ENCODE results near the gene ARIH2. TPM values are rescaled to one million over a fixed set of nuclear protein-coding genes. Genes with fewer than 3 reads are reported as not detected.

ARIH2 gene
- total RNA-seq, 3 donors from 2014 or later: 70.7 to 111 (median 100.0) TPM

- H3K4me3 ChIP-seq: no peak overlapping the region
- H3K4me1 ChIP-seq: no peaks in the 10 kb centered on the region
- H3K9me3 ChIP-seq: no peaks in the 10 kb centered on the region
- TF ChIP-seq POLR2A (IDR thresholded peaks at IDR 0.05) (no peak), POLR2AphosphoS5 (IDR thresholded peaks at IDR 0.05) (no peak)
- TF ChIP-seq, protein P1, sequence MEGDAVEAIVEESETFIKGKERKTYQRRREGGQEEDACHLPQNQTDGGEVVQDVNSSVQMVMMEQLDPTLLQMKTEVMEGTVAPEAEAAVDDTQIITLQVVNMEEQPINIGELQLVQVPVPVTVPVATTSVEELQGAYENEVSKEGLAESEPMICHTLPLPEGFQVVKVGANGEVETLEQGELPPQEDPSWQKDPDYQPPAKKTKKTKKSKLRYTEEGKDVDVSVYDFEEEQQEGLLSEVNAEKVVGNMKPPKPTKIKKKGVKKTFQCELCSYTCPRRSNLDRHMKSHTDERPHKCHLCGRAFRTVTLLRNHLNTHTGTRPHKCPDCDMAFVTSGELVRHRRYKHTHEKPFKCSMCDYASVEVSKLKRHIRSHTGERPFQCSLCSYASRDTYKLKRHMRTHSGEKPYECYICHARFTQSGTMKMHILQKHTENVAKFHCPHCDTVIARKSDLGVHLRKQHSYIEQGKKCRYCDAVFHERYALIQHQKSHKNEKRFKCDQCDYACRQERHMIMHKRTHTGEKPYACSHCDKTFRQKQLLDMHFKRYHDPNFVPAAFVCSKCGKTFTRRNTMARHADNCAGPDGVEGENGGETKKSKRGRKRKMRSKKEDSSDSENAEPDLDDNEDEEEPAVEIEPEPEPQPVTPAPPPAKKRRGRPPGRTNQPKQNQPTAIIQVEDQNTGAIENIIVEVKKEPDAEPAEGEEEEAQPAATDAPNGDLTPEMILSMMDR (IDR thresholded peaks at IDR 0.05): no peak
- no peaks in the 10 kb centered on the region for H3K27me3 ChIP-seq
- no peak overlapping the region for H3K27ac ChIP-seq
- no peak for DNase-seq (ENCODE audit: low spot score in 2 of 2)
- peaks cover 5% of the 10 kb centered on the region for H3K36me3 ChIP-seq
- intact Hi-C loops (cut with DNase I; ENCODE audit: low total_unique reads): no loop called here
Measured at GRCh38 chr3:48974076-48974864, 55.6 kb downstream of the ARIH2 start.

GRCh38 chr3:48979451-48979850 lies 60.8 kb downstream of the ARIH2 start:
- H3K9me3 ChIP-seq: no peaks in the 10 kb centered on the region
- H3K36me3 ChIP-seq: peaks cover 4% of the 10 kb centered on the region
- no peak for DNase-seq (ENCODE audit: low spot score in 2 of 2)
- H3K27me3 ChIP-seq: no peaks in the 10 kb centered on the region
- H3K4me1 ChIP-seq: no peaks in the 10 kb centered on the region
- no peak overlapping the region for H3K27ac ChIP-seq
- TF ChIP-seq POLR2AphosphoS5 (IDR thresholded peaks at IDR 0.05) (no peak), POLR2A (IDR thresholded peaks at IDR 0.05) (no peak)
- TF ChIP-seq, protein P1 (IDR thresholded peaks at IDR 0.05): no peak
- intact Hi-C loops (cut with DNase I; ENCODE audit: low total_unique reads): no loop called here
- no peak overlapping the region for H3K4me3 ChIP-seq

GRCh38 chr3:48980295-48980694 lies 61.7 kb downstream of the ARIH2 start:
- intact Hi-C loops (cut with DNase I; ENCODE audit: low total_unique reads): no loop called here
- Histone ChIP-seq H3K27me3 (no peaks in the 10 kb centered on the region), H3K4me1 (no peaks in the 10 kb centered on the region), H3K27ac (no peak overlapping the region), H3K36me3 (no peaks in the 10 kb centered on the region), H3K4me3 (no peak overlapping the region), H3K9me3 (no peaks in the 10 kb centered on the region)
- TF ChIP-seq, protein P1 (IDR thresholded peaks at IDR 0.05): no peak
- no peak for TF ChIP-seq POLR2A (IDR thresholded peaks at IDR 0.05)
- TF ChIP-seq POLR2AphosphoS5 (IDR thresholded peaks at IDR 0.05): no peak
- DNase-seq (ENCODE audit: low spot score in 2 of 2): no peak

GRCh38 chr3:48982016-48982415 lies 63.4 kb downstream of the ARIH2 start:
- Histone ChIP-seq H3K9me3 (no peaks in the 10 kb centered on the region), H3K27me3 (no peaks in the 10 kb centered on the region), H3K4me1 (no peaks in the 10 kb centered on the region), H3K4me3 (no peak overlapping the region), H3K36me3 (no peaks in the 10 kb centered on the region), H3K27ac (no peak overlapping the region)
- intact Hi-C loops (cut with DNase I; ENCODE audit: low total_unique reads): no loop called here
- TF ChIP-seq, protein P1 (IDR thresholded peaks at IDR 0.05): no peak
- TF ChIP-seq POLR2AphosphoS5 (IDR thresholded peaks at IDR 0.05) (no peak), POLR2A (IDR thresholded peaks at IDR 0.05) (no peak)
- no peak for DNase-seq (ENCODE audit: low spot score in 2 of 2)

- H3K4me1 ChIP-seq: no peaks in the 10 kb centered on the region
- H3K27ac ChIP-seq: no peak overlapping the region
- no peaks in the 10 kb centered on the region for H3K9me3 ChIP-seq
- H3K36me3 ChIP-seq: no peaks in the 10 kb centered on the region
- no peak for DNase-seq (ENCODE audit: low spot score in 2 of 2)
- TF ChIP-seq, protein P1 (IDR thresholded peaks at IDR 0.05): no peak
- TF ChIP-seq POLR2A (IDR thresholded peaks at IDR 0.05): no peak
- no peak for TF ChIP-seq POLR2AphosphoS5 (IDR thresholded peaks at IDR 0.05)
- no peaks in the 10 kb centered on the region for H3K27me3 ChIP-seq
- intact Hi-C loops (cut with DNase I; ENCODE audit: low total_unique reads): no loop called here
- H3K4me3 ChIP-seq: no peak overlapping the region
Measured at GRCh38 chr3:48982686-48983085, 64.0 kb downstream of the ARIH2 start.

Measured in breast epithelium (tissue), 4 donors.